Neural progenitor cell (in vitro differentiated cells): ENCODE data around the gene LRRC8A. TPM values are rescaled to one million over a fixed set of nuclear protein-coding genes. Genes with fewer than 3 reads are reported as not detected.

Experiments
- DNase-seq: peaks from one replicate; pipeline ENCODE4 v3.0.0-alpha.2; 2016; ENCODE audit warnings: low spot score
- H2AFZ ChIP-seq: fragments of 200-600 bp; sonication (generic); replicated peaks from 2 replicates; pipeline ENCODE4 v1.6.1; 2016; ENCODE audit warnings: antibody characterized with exemption
- H3F3A ChIP-seq: fragments of 200-600 bp; sonication (generic); 2 replicates; pipeline ENCODE4 v1.6.1; 2016; ENCODE audit warnings: antibody characterized with exemption, low read depth
- H3K27ac ChIP-seq: fragments of 200-600 bp; sonication (generic); 2 replicates; pipeline ENCODE4 v1.5.1; 2016; ENCODE audit warnings: mild to moderate bottlenecking
- H3K27me3 ChIP-seq: fragments of 200-600 bp; sonication (generic); 2 replicates; pipeline ENCODE4 v1.6.1; 2016; ENCODE audit warnings: mild to moderate bottlenecking, moderate library complexity
- H3K36me3 ChIP-seq: fragments of 200-600 bp; sonication (generic); 2 replicates; pipeline ENCODE4 v1.5.1; 2016
- H3K4me1 ChIP-seq: fragments of 200-600 bp; sonication (generic); 2 replicates; pipeline ENCODE4 v1.6.1; 2016; ENCODE audit warnings: mixed run types
- H3K4me2 ChIP-seq: fragments of 200-600 bp; sonication (generic); 2 replicates; pipeline ENCODE4 v1.6.1; 2016
- H3K4me3 ChIP-seq: fragments of 200-600 bp; sonication (generic); 2 replicates; pipeline ENCODE4 v1.5.1; 2016
- H3K79me2 ChIP-seq: fragments of 200-600 bp; sonication (generic); 2 replicates; pipeline ENCODE4 v1.6.1; 2016; ENCODE audit warnings: low read depth
- H3K9ac ChIP-seq: fragments of 200-600 bp; sonication (generic); 2 replicates; pipeline ENCODE4 v1.6.1; 2016
- H3K9me3 ChIP-seq: fragments of 200-600 bp; sonication (generic); 2 replicates; pipeline ENCODE4 v1.5.1; 2016; ENCODE audit warnings: low read depth
- H4K20me1 ChIP-seq: fragments of 200-600 bp; sonication (generic); 2 replicates; pipeline ENCODE4 v1.6.1; 2016; ENCODE audit warnings: low read depth
- H3K27ac Mint-ChIP-seq: 3 replicates; pipeline ENCODE4 v1.8.0; 2021; ENCODE audit warnings: mixed read lengths
- H3K27me3 Mint-ChIP-seq: 2 replicates; pipeline ENCODE4 v1.8.0; 2022; ENCODE audit warnings: low read depth, mild to moderate bottlenecking, inconsistent platforms, moderate library complexity, mixed read lengths; ENCODE audit not compliant: insufficient read depth
- H3K36me3 Mint-ChIP-seq: 3 replicates; pipeline ENCODE4 v1.8.0; 2021; ENCODE audit warnings: mixed read lengths
- H3K4me1 Mint-ChIP-seq: 3 replicates; pipeline ENCODE4 v1.8.0; 2021; ENCODE audit warnings: mixed read lengths
- H3K4me3 Mint-ChIP-seq: 3 replicates; pipeline ENCODE4 v1.8.0; 2021; ENCODE audit warnings: mild to moderate bottlenecking, moderate library complexity, mixed read lengths
- H3K9me3 Mint-ChIP-seq: 3 replicates; pipeline ENCODE4 v1.8.0; 2020; ENCODE audit warnings: mixed read lengths
- EZH2 ChIP-seq: fragments of 200-600 bp; sonication (generic); IDR thresholded peaks from 2 replicates; pipeline ENCODE4 v1.6.1; 2017; ENCODE audit warnings: antibody characterized with exemption, mild to moderate bottlenecking, moderate library complexity
- EZH2phosphoT487 ChIP-seq: fragments of 200-600 bp; sonication (generic); IDR thresholded peaks from 2 replicates; pipeline ENCODE4 v1.6.1; 2017; ENCODE audit warnings: antibody characterized with exemption
- total RNA-seq: library from RNA; depleted of rRNA; stranded (reverse); fragments of >200 nt; gene quantifications from 2 replicates; pipeline ENCODE4 v1.2.3, GENCODE V29; 2015; ENCODE audit warnings: low replicate concordance
- TF ChIP-seq, protein P1 (sequence below): fragments of 200-600 bp; sonication (generic); IDR thresholded peaks from 2 replicates; pipeline ENCODE4 v1.5.1; 2017; ENCODE audit warnings: antibody characterized with exemption, mild to moderate bottlenecking

Gene LRRC8A
- total RNA-seq, 1 donor from 2014 or later, result 17.1 TPM

DNA sequence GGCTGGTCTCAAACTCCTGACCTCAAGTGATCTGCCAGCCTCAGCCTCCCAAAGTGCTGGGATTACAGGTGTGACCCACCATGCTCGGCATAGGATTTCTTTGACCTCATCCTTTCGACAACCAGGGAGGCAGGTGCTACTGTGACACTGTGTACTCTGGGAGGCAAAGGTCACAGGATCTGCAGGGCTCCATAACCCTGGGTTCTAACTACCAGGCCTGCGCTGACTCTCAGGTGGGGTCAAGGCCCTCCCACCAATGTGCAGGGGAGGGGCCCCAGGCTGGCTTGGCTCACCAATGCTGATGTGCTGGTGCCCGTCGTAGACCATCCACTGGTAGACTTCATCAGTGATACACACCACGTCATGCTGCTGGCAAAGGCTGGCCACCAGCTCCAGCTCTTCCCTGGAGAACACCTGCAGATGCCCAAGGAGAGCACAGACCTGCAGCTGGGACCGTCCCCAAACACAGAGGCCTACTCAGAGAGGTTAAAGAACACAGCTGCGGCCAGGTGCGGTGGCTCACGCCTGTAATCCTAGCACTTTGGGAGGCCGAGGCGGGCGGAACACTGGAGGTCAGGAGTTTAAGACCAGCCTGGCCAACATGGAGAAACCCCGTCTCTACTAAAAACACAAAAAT lies 45.3 kb upstream of the LRRC8A start:
- no peak overlapping the region for H3K27ac ChIP-seq
- H3K27me3 ChIP-seq, result no peaks in the 10 kb centered on the region
- H3K36me3 ChIP-seq, result no peaks in the 10 kb centered on the region
- H3K4me3 ChIP-seq, result no peak overlapping the region
- no peaks in the 10 kb centered on the region for H3K9me3 ChIP-seq
- H3K9me3 Mint-ChIP-seq, result no peaks in the 10 kb centered on the region
- H3K36me3 Mint-ChIP-seq, result peaks cover 5% of the 10 kb centered on the region
- H3K27me3 Mint-ChIP-seq, result peaks cover 5% of the 10 kb centered on the region
- no peak overlapping the region for H2AFZ ChIP-seq
- H3K79me2 ChIP-seq, result no peaks in the 10 kb centered on the region
- no peak overlapping the region for H3K27ac Mint-ChIP-seq
- no peak for TF ChIP-seq EZH2phosphoT487
- TF ChIP-seq EZH2, result no peak
- TF ChIP-seq, protein P1, sequence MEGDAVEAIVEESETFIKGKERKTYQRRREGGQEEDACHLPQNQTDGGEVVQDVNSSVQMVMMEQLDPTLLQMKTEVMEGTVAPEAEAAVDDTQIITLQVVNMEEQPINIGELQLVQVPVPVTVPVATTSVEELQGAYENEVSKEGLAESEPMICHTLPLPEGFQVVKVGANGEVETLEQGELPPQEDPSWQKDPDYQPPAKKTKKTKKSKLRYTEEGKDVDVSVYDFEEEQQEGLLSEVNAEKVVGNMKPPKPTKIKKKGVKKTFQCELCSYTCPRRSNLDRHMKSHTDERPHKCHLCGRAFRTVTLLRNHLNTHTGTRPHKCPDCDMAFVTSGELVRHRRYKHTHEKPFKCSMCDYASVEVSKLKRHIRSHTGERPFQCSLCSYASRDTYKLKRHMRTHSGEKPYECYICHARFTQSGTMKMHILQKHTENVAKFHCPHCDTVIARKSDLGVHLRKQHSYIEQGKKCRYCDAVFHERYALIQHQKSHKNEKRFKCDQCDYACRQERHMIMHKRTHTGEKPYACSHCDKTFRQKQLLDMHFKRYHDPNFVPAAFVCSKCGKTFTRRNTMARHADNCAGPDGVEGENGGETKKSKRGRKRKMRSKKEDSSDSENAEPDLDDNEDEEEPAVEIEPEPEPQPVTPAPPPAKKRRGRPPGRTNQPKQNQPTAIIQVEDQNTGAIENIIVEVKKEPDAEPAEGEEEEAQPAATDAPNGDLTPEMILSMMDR, result no peak
- no peaks in the 10 kb centered on the region for H3K4me1 ChIP-seq
- no peaks in the 10 kb centered on the region for H4K20me1 ChIP-seq
- no peaks in the 10 kb centered on the region for H3F3A ChIP-seq
- DNase-seq, result no peak
- no peak overlapping the region for H3K4me2 ChIP-seq
- no peak overlapping the region for H3K4me3 Mint-ChIP-seq
- H3K4me1 Mint-ChIP-seq, result peaks cover 3% of the 10 kb centered on the region
- H3K9ac ChIP-seq, result no peak overlapping the region

DNA sequence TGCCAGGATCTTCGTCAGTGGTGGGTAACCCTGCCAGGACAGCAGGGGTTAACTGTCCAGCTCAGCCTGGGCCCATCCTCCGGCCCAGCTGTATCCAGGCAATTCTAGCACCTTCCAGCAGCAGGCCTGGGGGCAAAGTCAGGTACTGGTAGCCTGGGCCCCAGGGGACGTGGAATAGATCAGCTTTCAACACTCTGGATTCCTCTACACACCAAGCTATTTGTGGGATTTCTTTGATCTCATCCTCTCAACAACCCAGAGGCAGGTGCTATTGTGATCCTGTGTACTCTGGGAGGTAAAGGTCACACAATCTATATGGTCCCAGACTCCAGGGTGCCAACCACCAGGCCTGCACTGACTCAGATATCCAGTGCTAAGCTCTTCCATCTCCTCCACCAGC lies 43.6 kb upstream of the LRRC8A start:
- Mint-ChIP-seq H3K27me3 (peaks cover 5% of the 10 kb centered on the region), H3K4me3 (no peak overlapping the region), H3K9me3 (no peaks in the 10 kb centered on the region), H3K4me1 (peaks cover 3% of the 10 kb centered on the region), H3K36me3 (peaks cover 3% of the 10 kb centered on the region), H3K27ac (no peak overlapping the region)
- H3K79me2 ChIP-seq, result no peaks in the 10 kb centered on the region
- no peaks in the 10 kb centered on the region for H4K20me1 ChIP-seq
- H3K27ac ChIP-seq, result no peak overlapping the region
- H3K9me3 ChIP-seq, result no peaks in the 10 kb centered on the region
- H3K9ac ChIP-seq, result no peak overlapping the region
- H3K27me3 ChIP-seq, result no peaks in the 10 kb centered on the region
- TF ChIP-seq, protein P1, result no peak
- TF ChIP-seq EZH2phosphoT487 (no peak), EZH2 (no peak)
- H3K4me1 ChIP-seq, result no peaks in the 10 kb centered on the region
- no peak overlapping the region for H3K4me2 ChIP-seq
- no peak overlapping the region for H3K4me3 ChIP-seq
- no peaks in the 10 kb centered on the region for H3K36me3 ChIP-seq
- no peak overlapping the region for H2AFZ ChIP-seq
- H3F3A ChIP-seq, result no peaks in the 10 kb centered on the region
- no peak for DNase-seq

DNA sequence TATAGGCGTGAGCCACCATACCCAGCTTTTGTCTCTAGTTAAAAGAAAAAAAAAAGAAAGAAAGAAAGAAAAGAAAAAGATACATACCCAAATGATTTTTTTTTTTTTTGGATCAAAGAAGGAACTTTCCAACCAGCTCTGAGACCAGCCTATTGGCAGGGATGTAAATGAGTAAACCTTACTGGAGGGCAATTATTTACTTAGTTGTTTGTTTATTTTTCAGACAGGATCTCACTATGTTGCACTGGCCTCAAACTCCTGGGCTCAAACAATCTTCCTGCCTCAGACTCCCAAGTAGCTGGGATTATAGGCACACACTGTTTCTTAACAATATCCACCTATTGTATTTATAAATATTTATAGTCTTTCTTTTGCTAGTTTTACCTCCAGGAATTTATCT lies 41.4 kb upstream of the LRRC8A start:
- H3K27me3 ChIP-seq, result no peaks in the 10 kb centered on the region
- no peak overlapping the region for H3K9ac ChIP-seq
- H3K4me2 ChIP-seq, result no peak overlapping the region
- no peak overlapping the region for H3K4me3 ChIP-seq
- H3F3A ChIP-seq, result no peaks in the 10 kb centered on the region
- H3K27ac Mint-ChIP-seq, result no peak overlapping the region
- no peaks in the 10 kb centered on the region for H3K79me2 ChIP-seq
- no peaks in the 10 kb centered on the region for H3K4me1 ChIP-seq
- H3K9me3 Mint-ChIP-seq, result no peaks in the 10 kb centered on the region
- H3K27me3 Mint-ChIP-seq, result peaks cover 5% of the 10 kb centered on the region
- no peak overlapping the region for H2AFZ ChIP-seq
- H3K27ac ChIP-seq, result no peak overlapping the region
- H3K4me1 Mint-ChIP-seq, result peaks cover 3% of the 10 kb centered on the region
- no peak for DNase-seq
- TF ChIP-seq, protein P1, result no peak
- TF ChIP-seq EZH2phosphoT487 (no peak), EZH2 (no peak)
- H3K9me3 ChIP-seq, result no peaks in the 10 kb centered on the region
- H3K36me3 ChIP-seq, result no peaks in the 10 kb centered on the region
- no peaks in the 10 kb centered on the region for H4K20me1 ChIP-seq
- H3K36me3 Mint-ChIP-seq, result no peaks in the 10 kb centered on the region
- no peak overlapping the region for H3K4me3 Mint-ChIP-seq
